Psoas muscle (tissue), 8 donors: ENCODE data around the gene HOXA13. TPM values are rescaled to one million over a fixed set of nuclear protein-coding genes. Genes with fewer than 3 reads are reported as not detected.
A peak's percentile ranks its signal among the peaks of the same experiment; 100 is the strongest.

Source experiments
- ATAC-seq, 4 donors: fragments of 200-7000 bp; cut with Tn5 transposase; one replicate each; pipeline ENCODE4 v1.9.1; 2020; ENCODE audit warnings: moderate library complexity in 3 of 4, mild to moderate bottlenecking in 2 of 4
- DNase-seq, 2 donors: peaks; one replicate each; pipeline ENCODE4 v3.0.0-alpha.2; 2020
- H3K27ac ChIP-seq: fragments of 200-600 bp; one replicate; pipeline ENCODE4 v1.8.0; 2022
- H3K27me3 ChIP-seq, 3 donors: fragments of 200-600 bp in 1 of 3; one replicate each; pipeline versions ENCODE4 v1.6.1 to v1.8.0; 2013 to 2022; ENCODE audit warnings: low read length in 2 of 3, mild to moderate bottlenecking in 2 of 3, moderate library complexity in 1 of 3; ENCODE audit not compliant: insufficient read depth in 3 of 3
- H3K36me3 ChIP-seq, 2 donors: fragments of 200-600 bp in 1 of 2; one replicate each; pipeline versions ENCODE4 v1.6.1 to v1.8.0; 2013 to 2022; ENCODE audit warnings: low read depth in 1 of 2, mild to moderate bottlenecking in 1 of 2, moderate library complexity in 1 of 2; ENCODE audit not compliant: insufficient read depth in 1 of 2
- H3K4me1 ChIP-seq: fragments of 200-600 bp; one replicate; pipeline ENCODE4 v1.8.0; 2022
- H3K4me3 ChIP-seq: fragments of 200-600 bp; one replicate; pipeline ENCODE4 v1.8.0; 2022; ENCODE audit warnings: mild to moderate bottlenecking
- H3K9me3 ChIP-seq: fragments of 200-600 bp; one replicate; pipeline ENCODE4 v1.8.0; 2022
- WGBS, 3 donors: extraction: QIAGEN DNeasy Blood & Tissue Kit; methylation state at CpG; one replicate each; pipeline versions ENCODE4 v1.1.6 to v1.1.7; 2013; 5-methylcytosine and 5-hydroxymethylcytosine counted together
- intact Hi-C, 2 donors: fragments of 100-400 bp; cut with DNase I; formaldehyde crosslinking; loops; one replicate each; pipeline versions ENCODE4 v1.11.0 to v1.14.2; 2022
- polyA plus RNA-seq, 3 donors: library from polyadenylated mRNA; stranded (reverse); fragments of 200-250 nt; gene quantifications; one replicate each; pipeline ENCODE4 v1.2.3, GENCODE V29; 2013
- total RNA-seq, 4 donors: library from RNA; stranded (reverse); fragmentation: NEBNext Ultra II Directional in 2 of 4; extraction: Animal tissue kit (Norgen Biotek cat#: 25700) in 2 of 4; gene quantifications; one replicate each; pipeline versions ENCODE4 v1.2.1 to v1.2.4, GENCODE V29; 2021 to 2023
- TF ChIP-seq, protein P1 (sequence below): fragments of 200-600 bp; IDR thresholded peaks from one replicate; pipeline ENCODE4 v1.8.0; 2022; ENCODE audit warnings: antibody characterized with exemption
- donor health status: healthy with polysubstance abuse.
- donor health status: DM: no; HTN: no; CAD: no; lungs with moderate emphysema.
- donor health status: Bipolar disorder and iron deficiency.
- donor health status: healthy.
- donor health status: DM: yes; HTN: yes; CAD: no.
- donor health status: DM: no; HTN: no; CAD: no.
- donor health status: DM: no; HTN: no; CAD: no.
- donor health status: DM: yes; HTN: yes; CAD: no.

The HOXA13 gene
- total and polyA plus RNA-seq, 7 donors = 0.01 to 0.08 (median 0.06) TPM; not detected in 4

DNA sequence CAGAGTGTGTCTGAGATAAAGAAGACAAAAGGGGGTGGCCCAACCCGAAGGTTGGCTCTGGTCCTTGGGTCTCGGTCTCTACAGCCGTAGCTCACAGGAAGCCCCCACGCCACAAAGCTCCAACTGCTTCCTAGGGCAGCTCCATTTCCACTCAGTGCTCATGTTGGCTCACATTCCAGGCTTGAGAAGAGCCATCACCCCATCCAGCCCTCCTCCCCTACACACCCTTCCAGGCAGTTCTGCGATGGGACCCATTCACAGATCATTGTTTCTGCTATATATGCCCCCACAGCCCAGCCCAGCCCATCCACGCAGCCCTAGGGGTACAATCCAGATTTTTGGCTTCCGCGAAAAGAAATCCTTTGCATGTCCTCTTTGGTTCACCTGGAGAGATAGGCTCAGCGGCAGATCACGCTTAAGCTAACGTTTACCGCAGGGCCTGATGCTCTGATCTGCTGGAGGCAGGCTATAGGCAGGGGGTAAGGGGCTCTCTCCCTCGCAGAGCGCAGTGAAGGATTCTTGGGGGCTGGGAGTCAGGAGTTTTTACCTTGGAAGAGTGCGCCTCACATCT is 8.6 kb downstream of the HOXA13 start:
- Histone ChIP-seq H3K27ac (no peak overlapping the region), H3K4me1 (peaks cover 8% of the 10 kb centered on the region), H3K36me3 (no peaks in the 10 kb centered on the region), H3K27me3 (peaks cover 0 to 97% (median 28%) of the 10 kb centered on the region in 3 donors), H3K9me3 (no peaks in the 10 kb centered on the region), H3K4me3 (no peak overlapping the region)
- ATAC-seq = no peak
- DNase-seq = peak in 1 of 2 donors; percentile 34
- intact Hi-C loops = loop anchor here (5.0 to 10.0 kb wide), 4 partner anchors 594 to 906 kb away; no protein-coding TSS in a partner anchor
- TF ChIP-seq, protein P1, sequence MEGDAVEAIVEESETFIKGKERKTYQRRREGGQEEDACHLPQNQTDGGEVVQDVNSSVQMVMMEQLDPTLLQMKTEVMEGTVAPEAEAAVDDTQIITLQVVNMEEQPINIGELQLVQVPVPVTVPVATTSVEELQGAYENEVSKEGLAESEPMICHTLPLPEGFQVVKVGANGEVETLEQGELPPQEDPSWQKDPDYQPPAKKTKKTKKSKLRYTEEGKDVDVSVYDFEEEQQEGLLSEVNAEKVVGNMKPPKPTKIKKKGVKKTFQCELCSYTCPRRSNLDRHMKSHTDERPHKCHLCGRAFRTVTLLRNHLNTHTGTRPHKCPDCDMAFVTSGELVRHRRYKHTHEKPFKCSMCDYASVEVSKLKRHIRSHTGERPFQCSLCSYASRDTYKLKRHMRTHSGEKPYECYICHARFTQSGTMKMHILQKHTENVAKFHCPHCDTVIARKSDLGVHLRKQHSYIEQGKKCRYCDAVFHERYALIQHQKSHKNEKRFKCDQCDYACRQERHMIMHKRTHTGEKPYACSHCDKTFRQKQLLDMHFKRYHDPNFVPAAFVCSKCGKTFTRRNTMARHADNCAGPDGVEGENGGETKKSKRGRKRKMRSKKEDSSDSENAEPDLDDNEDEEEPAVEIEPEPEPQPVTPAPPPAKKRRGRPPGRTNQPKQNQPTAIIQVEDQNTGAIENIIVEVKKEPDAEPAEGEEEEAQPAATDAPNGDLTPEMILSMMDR = no peak
- WGBS, 3 donors = 79 to 91% (median 90%) methylated on average over 15 of the region's 15 CpGs

DNA sequence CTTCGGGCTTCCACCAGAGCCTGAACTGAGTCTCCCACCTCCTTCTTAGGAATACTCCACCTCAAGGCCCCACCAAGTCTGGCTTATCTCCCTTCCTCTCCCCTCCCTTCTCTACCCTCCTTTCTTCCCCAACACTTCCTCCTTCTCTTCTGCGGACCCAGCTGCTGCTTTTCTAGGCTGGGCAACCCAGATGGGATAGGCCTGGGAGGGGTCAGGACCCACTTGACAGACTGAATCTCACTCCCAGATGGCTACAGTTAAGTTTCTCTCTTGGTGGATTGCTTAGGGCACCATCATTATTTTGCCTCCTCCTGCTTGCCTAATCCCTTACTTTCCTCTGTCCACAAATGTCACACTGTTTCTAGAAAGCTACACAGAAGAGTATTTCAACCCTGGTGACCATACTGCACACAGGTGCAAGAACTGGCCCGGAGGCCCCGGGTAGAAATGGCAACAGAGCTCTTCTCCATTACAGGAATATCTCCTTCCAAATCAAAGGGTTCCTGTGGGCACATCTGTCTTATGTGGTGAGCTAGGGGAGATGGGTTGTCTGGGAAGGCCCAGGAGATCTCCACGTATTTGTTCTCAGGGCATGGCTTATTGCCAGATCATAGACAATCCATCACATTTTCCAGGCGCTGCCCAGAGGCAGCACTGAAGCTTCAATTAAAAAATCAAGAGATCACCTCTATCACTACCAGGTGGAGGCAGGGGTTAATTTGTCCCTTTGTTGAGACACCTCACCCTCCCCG is 9.7 kb downstream of the HOXA13 start:
- no peaks in the 10 kb centered on the region for H3K9me3 ChIP-seq
- peak in 1 of 2 donors; percentile 33 for DNase-seq
- peaks cover 11% of the 10 kb centered on the region for H3K4me1 ChIP-seq
- intact Hi-C loops = loop anchor here (5.0 to 10.0 kb wide), 4 partner anchors 595 to 907 kb away; no protein-coding TSS in a partner anchor
- TF ChIP-seq, protein P1 = no peak
- H3K27ac ChIP-seq = no peak overlapping the region
- H3K36me3 ChIP-seq = no peaks in the 10 kb centered on the region
- H3K4me3 ChIP-seq = no peak overlapping the region
- 69 to 76% (median 73%) methylated on average over 7 of the region's 7 CpGs for WGBS, 3 donors
- peaks cover 0 to 98% (median 31%) of the 10 kb centered on the region in 3 donors for H3K27me3 ChIP-seq
- ATAC-seq = no peak

DNA sequence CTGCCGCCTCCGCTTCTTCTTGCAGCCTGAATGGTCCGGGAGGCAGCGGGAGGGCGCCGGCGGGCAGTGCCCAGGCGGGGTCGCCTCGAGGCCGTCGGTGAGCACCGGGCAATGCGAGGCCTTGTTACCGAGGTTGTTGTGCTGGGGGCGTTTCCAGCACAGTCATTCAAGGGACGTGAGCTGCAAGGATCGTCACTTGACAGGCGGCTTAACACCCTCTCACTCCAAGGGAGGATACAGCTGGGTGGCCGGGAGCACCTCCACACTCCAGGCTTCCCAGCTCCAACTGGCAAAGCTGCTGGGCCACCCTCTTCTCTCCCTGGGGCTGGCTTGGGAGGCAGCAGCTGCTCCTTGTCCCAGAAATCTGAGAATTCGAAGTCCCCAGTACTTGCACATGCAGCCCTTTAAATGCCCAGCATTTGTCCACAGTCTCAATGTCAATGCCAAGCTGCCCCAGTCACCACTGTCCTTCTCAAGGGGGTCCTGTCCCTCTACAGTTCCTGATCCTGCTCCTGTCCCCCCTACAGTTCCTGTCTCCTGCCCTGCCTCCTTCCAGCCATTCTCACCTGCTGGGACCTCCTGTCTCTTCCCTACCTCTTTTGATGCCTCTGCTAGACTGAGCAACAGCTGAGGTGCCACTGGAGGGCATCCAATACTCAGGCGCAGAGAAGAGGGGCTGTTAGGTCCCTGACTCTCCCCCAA is 10.4 kb downstream of the HOXA13 start:
- intact Hi-C loops = no loop called here
- Histone ChIP-seq H3K27me3 (peaks cover 0 to 98% (median 31%) of the 10 kb centered on the region in 3 donors), H3K4me3 (peak overlapping the region; percentile 32), H3K36me3 (no peaks in the 10 kb centered on the region), H3K27ac (no peak overlapping the region), H3K4me1 (peaks cover 16% of the 10 kb centered on the region), H3K9me3 (no peaks in the 10 kb centered on the region)
- no peak for ATAC-seq
- TF ChIP-seq, protein P1 = no peak
- DNase-seq = peak in 1 of 2 donors; percentile 47
- WGBS, 3 donors = 59 to 69% (median 64%) methylated on average over 16 to 22 of the region's 22 CpGs

DNA sequence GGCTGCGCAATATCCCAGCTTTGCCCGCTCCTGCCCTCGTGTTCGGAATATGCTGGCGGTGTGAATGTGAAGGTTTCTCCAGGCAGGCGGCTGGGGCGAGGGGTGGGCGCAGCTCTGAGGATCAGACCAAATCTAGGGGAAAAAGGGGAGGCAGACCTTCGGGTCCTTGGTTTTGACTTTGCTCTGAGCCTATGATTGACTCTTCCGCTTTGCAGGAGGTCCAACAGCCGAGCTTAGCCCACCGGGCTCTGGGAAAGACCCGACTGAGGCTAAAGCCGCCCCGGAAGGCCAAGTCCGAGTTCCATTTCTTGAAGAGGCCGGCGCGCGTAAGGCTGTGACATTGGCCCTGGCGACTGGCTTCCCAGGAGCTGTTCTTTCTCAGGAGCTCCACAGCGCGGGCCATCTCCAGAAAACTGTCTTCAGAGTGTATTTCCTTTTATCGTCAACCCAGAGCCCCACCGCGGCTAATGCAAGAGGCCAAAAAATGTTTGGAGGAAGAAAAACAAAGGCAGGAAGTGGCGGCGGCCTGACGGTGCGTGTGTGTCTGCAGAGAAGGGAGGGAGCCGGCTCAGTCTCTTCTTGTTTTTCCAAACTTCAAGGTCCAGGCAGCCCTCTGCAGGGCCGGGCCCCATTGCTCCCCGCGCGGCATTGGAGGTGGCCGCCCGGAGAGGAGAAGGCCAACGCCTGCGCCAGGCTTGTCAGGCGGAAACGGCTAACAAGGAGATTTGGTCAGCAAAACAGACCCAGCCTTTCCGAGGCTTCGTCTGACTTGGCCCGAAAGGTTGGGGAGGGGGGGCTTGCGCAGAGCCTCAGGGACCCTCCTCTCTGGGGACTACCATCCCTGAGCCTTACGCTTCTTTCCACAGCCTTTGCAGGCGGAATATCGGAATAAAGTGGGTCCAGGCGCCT is 11.3 kb downstream of the HOXA13 start:
- TF ChIP-seq, protein P1 = no peak
- peaks cover 22% of the 10 kb centered on the region for H3K4me1 ChIP-seq
- ATAC-seq (peak in 1 of 4 donors; percentile 11), DNase-seq (peak in 1 of 2 donors; percentile 53)
- no peak overlapping the region for H3K27ac ChIP-seq
- peak overlapping the region; percentile 32 for H3K4me3 ChIP-seq
- H3K27me3 ChIP-seq = peaks cover 0 to 97% (median 28%) of the 10 kb centered on the region in 3 donors
- no peaks in the 10 kb centered on the region for H3K36me3 ChIP-seq
- WGBS, 3 donors = 57 to 62% (median 60%) methylated on average over 48 to 49 of the region's 49 CpGs
- H3K9me3 ChIP-seq = no peaks in the 10 kb centered on the region
- intact Hi-C loops = no loop called here
